Activated CD8-positive, alpha-beta memory T cell treated with anti-CD3 and anti-CD28 coated beads, Interleukin-2, amount 50 U/mL, for 1 hour (primary cell): ENCODE results near the gene FCN1.

Source experiments
- DNase-seq: peaks from one replicate; pipeline ENCODE4 v3.0.0-alpha.2; 2020; ENCODE audit errors: extremely low read depth

FCN1 gene

GRCh38 chr9:134891053-134891452 is 26.7 kb downstream of the FCN1 start:
- no peak for DNase-seq

- DNase-seq: no peak
Observed at GRCh38 chr9:134890155-134890495, 27.6 kb downstream of the FCN1 start.

- DNase-seq: no peak
Observed at GRCh38 chr9:134889386-134890154, 28.1 kb downstream of the FCN1 start.

GRCh38 chr9:134888603-134889190 is 29.0 kb downstream of the FCN1 start:
- DNase-seq: no peak

GRCh38 chr9:134887686-134888602 is 29.8 kb downstream of the FCN1 start:
- DNase-seq: no peak

GRCh38 chr9:134887219-134887618 is 30.5 kb downstream of the FCN1 start:
- no peak for DNase-seq

- DNase-seq: no peak
Observed at GRCh38 chr9:134886413-134886913, 31.2 kb downstream of the FCN1 start.

- DNase-seq: no peak
Observed at GRCh38 chr9:134885679-134886412, 31.9 kb downstream of the FCN1 start.

- DNase-seq: no peak
Observed at GRCh38 chr9:134885001-134885678, 32.6 kb downstream of the FCN1 start.

- DNase-seq: no peak
Observed at GRCh38 chr9:134884492-134884891, 33.2 kb downstream of the FCN1 start.

- DNase-seq: no peak
Observed at GRCh38 chr9:134883040-134883782, 34.5 kb downstream of the FCN1 start.

GRCh38 chr9:134882204-134882785 is 35.4 kb downstream of the FCN1 start:
- no peak for DNase-seq

GRCh38 chr9:134881313-134881670 is 36.4 kb downstream of the FCN1 start:
- no peak for DNase-seq

GRCh38 chr9:134880484-134881312 is 37.0 kb downstream of the FCN1 start, which contains the start of gene FCN2:
TSS of gene FCN2 (plus strand) at chr9:134880810. CDS start at chr9:134880822, 12 bp downstream.
- no peak for DNase-seq

GRCh38 chr9:134879664-134880483 is 37.8 kb downstream of the FCN1 start:
- DNase-seq: no peak

- DNase-seq: no peak
Observed at GRCh38 chr9:134877541-134877940, 40.2 kb downstream of the FCN1 start.

GRCh38 chr9:134875371-134875770 is 42.3 kb downstream of the FCN1 start:
- no peak for DNase-seq
